22Rv1 (cell line): ENCODE measurements around the gene STAP2.

ENCODE experiments used
- ZFX ChIP-seq: fragments of 450-650 bp; IDR thresholded peaks from 2 replicates; pipeline ENCODE4 v1.6.1; 2017; ENCODE audit warnings: antibody characterized with exemption, borderline replicate concordance
- TF ChIP-seq, protein P1 (sequence below): fragments of 450-650 bp; IDR thresholded peaks from 2 replicates; pipeline ENCODE4 v1.5.1; 2017; ENCODE audit warnings: mild to moderate bottlenecking

DNA sequence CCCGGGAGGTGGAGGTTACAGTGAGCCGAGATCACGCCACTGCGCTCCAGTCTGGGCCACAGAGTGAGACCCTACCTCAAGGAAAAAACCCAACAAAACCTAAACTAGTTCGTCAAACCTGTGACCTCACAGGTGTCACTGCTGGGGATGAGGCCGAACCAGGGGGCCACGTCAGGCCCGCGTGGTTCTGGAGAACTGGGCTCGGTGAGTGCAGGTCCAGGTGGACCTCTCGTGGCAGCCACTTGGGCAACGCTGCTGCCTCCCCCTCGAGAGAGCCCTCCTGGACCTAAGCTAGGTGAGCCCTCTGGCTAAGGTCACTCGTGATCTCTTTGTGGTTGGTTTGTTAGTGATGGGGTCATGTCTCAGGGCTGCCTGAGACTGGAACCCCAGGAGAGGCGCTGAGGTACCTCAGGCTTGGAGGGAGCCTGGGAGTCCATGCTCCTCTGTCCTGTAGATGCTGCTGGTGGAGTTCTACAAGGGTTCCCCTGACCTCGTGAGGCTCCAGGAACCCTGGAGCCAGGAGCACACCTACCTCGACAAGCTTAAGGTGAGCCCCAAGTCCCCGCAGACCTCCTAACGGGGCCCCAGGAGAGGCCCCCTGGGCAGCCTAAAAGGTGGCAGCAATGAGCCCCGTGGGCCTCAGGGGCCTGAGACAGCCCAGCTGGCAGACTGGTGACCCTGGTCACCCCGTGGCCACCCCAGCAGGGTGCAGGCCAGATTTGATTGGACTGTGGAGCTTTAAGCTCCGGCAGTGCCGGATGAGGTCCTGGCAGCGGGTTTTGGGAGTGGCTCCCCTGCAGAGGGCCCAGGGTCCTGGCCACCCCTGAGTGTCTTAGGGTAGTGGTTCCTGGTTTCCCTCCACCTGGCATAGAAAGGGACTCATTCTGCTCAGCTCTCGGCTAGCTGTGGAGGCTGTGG, 20.3 kb upstream of the STAP2 start:
- TF ChIP-seq, protein P1, sequence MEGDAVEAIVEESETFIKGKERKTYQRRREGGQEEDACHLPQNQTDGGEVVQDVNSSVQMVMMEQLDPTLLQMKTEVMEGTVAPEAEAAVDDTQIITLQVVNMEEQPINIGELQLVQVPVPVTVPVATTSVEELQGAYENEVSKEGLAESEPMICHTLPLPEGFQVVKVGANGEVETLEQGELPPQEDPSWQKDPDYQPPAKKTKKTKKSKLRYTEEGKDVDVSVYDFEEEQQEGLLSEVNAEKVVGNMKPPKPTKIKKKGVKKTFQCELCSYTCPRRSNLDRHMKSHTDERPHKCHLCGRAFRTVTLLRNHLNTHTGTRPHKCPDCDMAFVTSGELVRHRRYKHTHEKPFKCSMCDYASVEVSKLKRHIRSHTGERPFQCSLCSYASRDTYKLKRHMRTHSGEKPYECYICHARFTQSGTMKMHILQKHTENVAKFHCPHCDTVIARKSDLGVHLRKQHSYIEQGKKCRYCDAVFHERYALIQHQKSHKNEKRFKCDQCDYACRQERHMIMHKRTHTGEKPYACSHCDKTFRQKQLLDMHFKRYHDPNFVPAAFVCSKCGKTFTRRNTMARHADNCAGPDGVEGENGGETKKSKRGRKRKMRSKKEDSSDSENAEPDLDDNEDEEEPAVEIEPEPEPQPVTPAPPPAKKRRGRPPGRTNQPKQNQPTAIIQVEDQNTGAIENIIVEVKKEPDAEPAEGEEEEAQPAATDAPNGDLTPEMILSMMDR = no peak
- TF ChIP-seq ZFX = no peak
